Ishikawa (cell line): ENCODE results near the gene APBA2.

Source experiments
- CEBPB ChIP-seq: IDR thresholded peaks from 2 replicates; pipeline ENCODE4 v1.6.1; 2012
- CREB1 ChIP-seq: IDR thresholded peaks from 2 replicates; pipeline ENCODE4 v1.6.1; 2012; ENCODE audit warnings: low read depth
- EGR1 ChIP-seq: IDR thresholded peaks from 2 replicates; pipeline ENCODE4 v1.6.1; 2012
- EP300 ChIP-seq: IDR thresholded peaks from 2 replicates; pipeline ENCODE4 v1.6.1; 2012; ENCODE audit warnings: borderline replicate concordance
- FOXM1 ChIP-seq: IDR thresholded peaks from 2 replicates; pipeline ENCODE4 v1.6.1; 2012; ENCODE audit warnings: low read depth, borderline replicate concordance
- NFIC ChIP-seq: IDR thresholded peaks from 2 replicates; pipeline ENCODE4 v1.6.1; 2012
- RAD21 ChIP-seq: IDR thresholded peaks from 2 replicates; pipeline ENCODE4 v1.6.1; 2012; ENCODE audit warnings: low read depth
- TAF1 ChIP-seq: IDR thresholded peaks from 2 replicates; pipeline ENCODE4 v1.6.1; 2012; ENCODE audit warnings: low read depth, mild to moderate bottlenecking
- TCF12 ChIP-seq: IDR thresholded peaks from 2 replicates; pipeline ENCODE4 v1.6.1; 2012; ENCODE audit warnings: low read depth
- TEAD4 ChIP-seq: IDR thresholded peaks from 2 replicates; pipeline ENCODE4 v1.6.1; 2012
- YY1 ChIP-seq: IDR thresholded peaks from 2 replicates; pipeline ENCODE4 v1.6.1; 2012; ENCODE audit warnings: low read depth
- ZBTB7A ChIP-seq: IDR thresholded peaks from 2 replicates; pipeline ENCODE4 v1.6.1; 2012; ENCODE audit warnings: low read depth
- TF ChIP-seq, protein P1 (sequence below): IDR thresholded peaks from 2 replicates; pipeline ENCODE4 v1.6.1; 2012
- TF ChIP-seq, protein P2 (sequence below): IDR thresholded peaks from 2 replicates; pipeline ENCODE4 v1.6.1; 2012
- TF ChIP-seq, protein P3 (sequence below): IDR thresholded peaks from 2 replicates; pipeline ENCODE4 v1.6.1; 2012; ENCODE audit warnings: low read depth, mild to moderate bottlenecking

The APBA2 gene

DNA sequence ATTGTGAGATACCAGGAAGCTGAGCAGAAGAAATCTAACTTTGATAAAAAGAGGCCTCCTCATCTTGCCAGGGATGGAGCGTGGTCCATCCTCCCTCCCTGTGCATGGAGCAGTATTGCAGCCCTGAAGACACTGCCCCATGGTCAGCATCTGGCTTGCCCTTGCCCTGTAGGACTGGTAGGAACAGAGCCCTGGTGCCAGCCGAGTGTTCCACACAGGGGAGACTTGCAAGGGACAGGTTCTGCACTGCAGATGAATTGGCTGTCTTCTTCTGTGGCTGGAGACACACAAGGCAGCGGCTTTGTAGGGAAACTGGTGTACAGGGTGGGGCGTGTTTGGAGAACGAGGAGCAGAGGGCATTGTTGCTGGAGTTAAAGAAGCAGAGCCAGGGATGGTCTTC, 110.5 kb downstream of the APBA2 start:
- TF ChIP-seq CREB1: no peak
- no peak for TF ChIP-seq NFIC
- TF ChIP-seq, protein P1, sequence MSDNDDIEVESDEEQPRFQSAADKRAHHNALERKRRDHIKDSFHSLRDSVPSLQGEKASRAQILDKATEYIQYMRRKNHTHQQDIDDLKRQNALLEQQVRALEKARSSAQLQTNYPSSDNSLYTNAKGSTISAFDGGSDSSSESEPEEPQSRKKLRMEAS: no peak
- no peak for TF ChIP-seq ZBTB7A
- TF ChIP-seq EP300: no peak
- no peak for TF ChIP-seq YY1
- TF ChIP-seq RAD21: no peak
- TF ChIP-seq TCF12: no peak
- TF ChIP-seq EGR1: no peak
- TF ChIP-seq, protein P2, sequence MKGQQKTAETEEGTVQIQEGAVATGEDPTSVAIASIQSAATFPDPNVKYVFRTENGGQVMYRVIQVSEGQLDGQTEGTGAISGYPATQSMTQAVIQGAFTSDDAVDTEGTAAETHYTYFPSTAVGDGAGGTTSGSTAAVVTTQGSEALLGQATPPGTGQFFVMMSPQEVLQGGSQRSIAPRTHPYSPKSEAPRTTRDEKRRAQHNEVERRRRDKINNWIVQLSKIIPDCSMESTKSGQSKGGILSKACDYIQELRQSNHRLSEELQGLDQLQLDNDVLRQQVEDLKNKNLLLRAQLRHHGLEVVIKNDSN: no peak
- no peak for TF ChIP-seq TAF1
- no peak for TF ChIP-seq CEBPB
- TF ChIP-seq FOXM1: no peak
- TF ChIP-seq, protein P3, sequence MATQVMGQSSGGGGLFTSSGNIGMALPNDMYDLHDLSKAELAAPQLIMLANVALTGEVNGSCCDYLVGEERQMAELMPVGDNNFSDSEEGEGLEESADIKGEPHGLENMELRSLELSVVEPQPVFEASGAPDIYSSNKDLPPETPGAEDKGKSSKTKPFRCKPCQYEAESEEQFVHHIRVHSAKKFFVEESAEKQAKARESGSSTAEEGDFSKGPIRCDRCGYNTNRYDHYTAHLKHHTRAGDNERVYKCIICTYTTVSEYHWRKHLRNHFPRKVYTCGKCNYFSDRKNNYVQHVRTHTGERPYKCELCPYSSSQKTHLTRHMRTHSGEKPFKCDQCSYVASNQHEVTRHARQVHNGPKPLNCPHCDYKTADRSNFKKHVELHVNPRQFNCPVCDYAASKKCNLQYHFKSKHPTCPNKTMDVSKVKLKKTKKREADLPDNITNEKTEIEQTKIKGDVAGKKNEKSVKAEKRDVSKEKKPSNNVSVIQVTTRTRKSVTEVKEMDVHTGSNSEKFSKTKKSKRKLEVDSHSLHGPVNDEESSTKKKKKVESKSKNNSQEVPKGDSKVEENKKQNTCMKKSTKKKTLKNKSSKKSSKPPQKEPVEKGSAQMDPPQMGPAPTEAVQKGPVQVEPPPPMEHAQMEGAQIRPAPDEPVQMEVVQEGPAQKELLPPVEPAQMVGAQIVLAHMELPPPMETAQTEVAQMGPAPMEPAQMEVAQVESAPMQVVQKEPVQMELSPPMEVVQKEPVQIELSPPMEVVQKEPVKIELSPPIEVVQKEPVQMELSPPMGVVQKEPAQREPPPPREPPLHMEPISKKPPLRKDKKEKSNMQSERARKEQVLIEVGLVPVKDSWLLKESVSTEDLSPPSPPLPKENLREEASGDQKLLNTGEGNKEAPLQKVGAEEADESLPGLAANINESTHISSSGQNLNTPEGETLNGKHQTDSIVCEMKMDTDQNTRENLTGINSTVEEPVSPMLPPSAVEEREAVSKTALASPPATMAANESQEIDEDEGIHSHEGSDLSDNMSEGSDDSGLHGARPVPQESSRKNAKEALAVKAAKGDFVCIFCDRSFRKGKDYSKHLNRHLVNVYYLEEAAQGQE: no peak
- TF ChIP-seq TEAD4: no peak

DNA sequence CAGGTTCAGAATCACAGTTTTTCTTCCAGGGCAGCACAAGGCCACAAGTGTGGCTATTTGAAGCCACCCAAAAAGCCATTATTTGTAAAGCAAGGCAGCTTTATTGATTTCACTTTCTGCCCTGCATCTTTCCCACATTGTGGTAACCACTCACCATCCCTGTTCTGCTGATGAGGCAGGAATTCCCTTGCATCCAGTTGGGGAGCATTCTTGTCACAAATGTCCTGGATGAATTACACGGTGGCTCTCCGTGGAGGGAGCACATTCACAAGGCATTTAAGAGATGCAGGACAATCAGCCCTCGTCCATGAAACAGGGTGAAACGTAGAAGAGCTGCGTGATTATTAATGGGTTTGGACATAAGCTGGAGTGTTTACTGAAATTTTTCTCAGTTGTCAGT, 111.2 kb downstream of the APBA2 start:
- TF ChIP-seq ZBTB7A (no peak), CREB1 (no peak), EP300 (no peak), TAF1 (no peak), NFIC (no peak), CEBPB (no peak)
- TF ChIP-seq, protein P1: no peak

DNA sequence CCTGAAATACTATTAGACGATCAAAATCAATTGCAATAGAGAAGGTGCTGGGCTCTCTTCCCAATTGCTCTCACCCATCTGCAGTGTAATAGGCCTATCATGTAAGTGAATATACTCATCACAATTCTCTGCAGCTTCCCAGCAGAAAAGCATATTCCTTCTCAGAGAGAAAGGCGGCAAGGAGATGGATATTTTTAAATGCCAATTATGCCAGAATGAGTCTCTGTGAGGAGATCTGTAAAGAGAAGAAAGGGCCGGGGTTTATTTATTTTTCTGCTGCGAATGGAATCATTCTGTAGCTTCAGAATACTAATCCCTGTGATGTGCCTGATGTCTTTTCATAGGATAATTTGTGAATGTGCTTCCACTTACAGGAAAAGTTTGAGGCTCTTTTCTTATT, 112.0 kb downstream of the APBA2 start:
- TF ChIP-seq NFIC (no peak), EP300 (no peak), CEBPB (no peak), TAF1 (no peak), CREB1 (no peak), EGR1 (no peak), FOXM1 (no peak), ZBTB7A (no peak), RAD21 (no peak)
- TF ChIP-seq, protein P3: no peak
- TF ChIP-seq, protein P2: no peak

DNA sequence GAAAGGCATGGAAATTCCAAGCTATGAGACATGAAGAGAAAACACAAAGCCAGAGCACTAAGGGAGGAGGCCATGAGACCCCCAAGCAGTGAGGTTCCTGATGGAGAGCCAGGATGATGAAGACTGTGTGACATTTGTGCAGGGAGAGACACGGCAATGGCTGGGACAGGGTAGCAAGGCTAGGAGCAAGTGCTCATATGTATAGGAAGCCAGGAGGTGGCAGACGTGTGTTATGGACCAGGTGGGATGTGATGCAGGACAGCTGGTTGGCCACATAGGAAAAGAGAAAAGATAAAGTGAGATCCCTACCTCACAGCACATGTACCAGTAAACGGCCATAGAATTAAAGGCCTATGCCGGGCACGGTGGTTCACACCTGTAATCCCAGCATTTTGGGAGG, 112.7 kb downstream of the APBA2 start:
- TF ChIP-seq ZBTB7A: no peak
- TF ChIP-seq EGR1: no peak

DNA sequence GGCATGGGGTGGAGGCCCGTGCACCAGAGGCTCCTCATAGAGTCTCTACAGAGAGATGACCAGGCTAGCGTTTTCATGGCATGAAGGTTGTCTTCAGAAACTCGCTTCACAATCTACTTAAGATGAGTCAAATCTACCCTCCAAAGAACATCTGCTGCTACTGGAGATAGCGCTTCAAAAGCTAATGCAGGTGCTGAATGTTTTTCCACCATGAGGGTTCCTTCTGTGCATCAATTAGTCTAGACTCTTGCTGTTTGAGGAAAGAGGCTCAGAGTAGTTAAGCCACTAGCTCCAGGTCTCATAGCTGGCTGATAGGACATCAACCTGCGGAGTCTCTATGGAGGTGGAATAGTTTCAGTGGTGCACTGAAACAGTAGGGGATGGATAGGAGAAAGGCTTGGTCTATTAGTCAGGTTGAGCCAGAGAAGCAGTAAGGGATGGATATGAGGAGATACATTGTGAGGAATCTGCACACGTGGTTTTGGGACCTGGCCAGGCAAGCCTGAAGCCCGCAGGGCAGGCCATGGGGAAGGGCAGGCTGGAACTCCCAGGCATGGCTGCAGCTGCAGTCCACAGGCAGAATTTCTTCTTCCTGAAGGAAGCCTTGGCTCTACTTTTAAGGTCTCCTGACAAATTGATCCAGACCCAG, 117.5 kb downstream of the APBA2 start:
- TF ChIP-seq YY1 (no peak), NFIC (no peak), TEAD4 (no peak), TCF12 (no peak), EP300 (no peak), CEBPB (no peak), TAF1 (no peak)

DNA sequence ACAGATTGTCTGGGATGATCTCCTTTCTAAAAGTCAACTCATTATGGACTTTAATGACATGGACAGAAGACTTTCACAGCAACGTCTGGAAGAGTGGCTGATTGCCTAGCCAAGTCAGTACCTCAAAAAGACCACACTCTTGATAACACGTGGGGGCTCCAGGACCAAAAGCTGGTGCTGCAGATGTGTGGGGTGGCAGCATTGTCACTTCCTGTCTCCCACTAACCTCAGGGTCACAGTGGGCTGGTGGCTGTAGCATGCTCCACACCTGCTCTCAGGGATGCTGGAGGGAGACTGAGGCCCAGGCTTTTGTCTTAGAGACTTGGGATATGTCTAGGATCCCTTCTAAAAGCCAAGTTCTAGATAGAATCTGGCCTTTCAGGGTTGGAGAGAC, 118.1 kb downstream of the APBA2 start:
- TF ChIP-seq EP300 (no peak), YY1 (no peak)

DNA sequence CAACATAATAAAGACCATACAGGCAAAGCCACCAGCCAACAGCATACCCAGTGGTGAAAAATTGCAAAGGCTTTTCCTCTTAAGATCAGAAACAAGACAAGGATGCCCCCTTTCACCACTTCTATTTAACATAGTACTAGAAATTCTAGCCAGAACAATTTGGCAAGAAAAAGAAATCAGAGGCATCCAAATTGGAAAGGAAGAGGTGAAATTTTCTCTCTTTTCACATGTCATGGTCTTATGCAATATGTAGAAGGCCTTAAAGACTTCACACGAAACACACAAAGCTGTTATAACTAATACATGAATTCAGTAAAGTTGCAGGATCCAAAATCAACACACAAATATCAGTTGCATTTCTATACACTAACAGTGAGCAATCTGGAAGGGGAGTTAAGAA, 120.2 kb downstream of the APBA2 start:
- TF ChIP-seq TCF12 (no peak), ZBTB7A (no peak), CREB1 (no peak), EGR1 (no peak), YY1 (no peak), EP300 (no peak), TEAD4 (no peak), NFIC (no peak), TAF1 (no peak), FOXM1 (no peak), RAD21 (no peak), CEBPB (no peak)
- TF ChIP-seq, protein P2: no peak
- TF ChIP-seq, protein P3: no peak
- TF ChIP-seq, protein P1: no peak
